HepG2 (cell line): ENCODE data around the gene KLF13. TPM values are rescaled to one million over a fixed set of nuclear protein-coding genes. Genes with fewer than 3 reads are reported as not detected.

ENCODE experiments used
- E2F2 ChIP-seq: sonication (generic); formaldehyde crosslinking; IDR thresholded peaks from 2 replicates; pipeline ENCODE4 v1.4.0; 2020; ENCODE audit warnings: missing genetic modification reagents, borderline replicate concordance
- GABPA ChIP-seq, 2 experiments: IDR thresholded peaks; 2 replicates each; pipeline ENCODE4 v1.6.1; 2011 to 2016; ENCODE audit warnings: low read depth in 2 of 2, low read length in 1 of 2, missing biosample characterization in 1 of 2, missing genetic modification characterization in 1 of 2
- HNF4A ChIP-seq: sonication (generic); formaldehyde crosslinking; IDR thresholded peaks from 2 replicates; pipeline ENCODE4 v1.4.0; 2020; ENCODE audit warnings: missing genetic modification reagents
- KAT7 ChIP-seq: IDR thresholded peaks from 2 replicates; pipeline ENCODE4 v1.6.1; 2018; ENCODE audit warnings: borderline replicate concordance, missing compliant biosample characterization
- NFYC ChIP-seq: IDR thresholded peaks from 2 replicates; pipeline ENCODE4 v1.6.1; 2016; ENCODE audit warnings: missing genetic modification reagents, missing compliant biosample characterization
- SRSF9 ChIP-seq: fragments of 200-400 bp; formaldehyde crosslinking; IDR thresholded peaks from 2 replicates; pipeline ENCODE4 v1.6.1; 2018; ENCODE audit warnings: borderline replicate concordance, mild to moderate bottlenecking, low read depth, low read length; ENCODE audit not compliant: insufficient read depth, poor library complexity, severe bottlenecking
- TFDP2 ChIP-seq: sonication (generic); formaldehyde crosslinking; IDR thresholded peaks from 2 replicates; pipeline ENCODE4 v1.4.0; 2020; ENCODE audit warnings: missing genetic modification reagents
- ZBED4 ChIP-seq: sonication (generic); formaldehyde crosslinking; IDR thresholded peaks from 2 replicates; pipeline ENCODE4 v1.4.0; 2020; ENCODE audit warnings: missing genetic modification reagents, borderline replicate concordance
- ZFP36 ChIP-seq: fragments of 150-350 bp; IDR thresholded peaks from 2 replicates; pipeline ENCODE4 v1.6.1; 2018; ENCODE audit warnings: borderline replicate concordance, low read length, low read depth; ENCODE audit not compliant: partially characterized antibody
- ZFP36L1 ChIP-seq: sonication (generic); formaldehyde crosslinking; IDR thresholded peaks from 2 replicates; pipeline ENCODE4 v1.8.0; 2022; ENCODE audit warnings: mild to moderate bottlenecking, missing genetic modification reagents, moderate library complexity
- ZFX ChIP-seq: sonication (generic); formaldehyde crosslinking; IDR thresholded peaks from 2 replicates; pipeline ENCODE4 v1.4.0; 2020; ENCODE audit warnings: mild to moderate bottlenecking, low read depth, missing genetic modification reagents, moderate library complexity
- ZGPAT ChIP-seq: IDR thresholded peaks from 2 replicates; pipeline ENCODE4 v1.6.1; 2016; ENCODE audit warnings: mild to moderate bottlenecking
- ZNF160 ChIP-seq: sonication (generic); formaldehyde crosslinking; IDR thresholded peaks from 2 replicates; pipeline ENCODE4 v1.8.0; 2022; ENCODE audit warnings: mild to moderate bottlenecking, inconsistent platforms, missing genetic modification reagents
- ZNF431 ChIP-seq: sonication (generic); formaldehyde crosslinking; IDR thresholded peaks from 2 replicates; pipeline ENCODE4 v1.9.0; 2022; ENCODE audit warnings: missing genetic modification reagents, low read depth, mild to moderate bottlenecking, borderline replicate concordance
- ZNF441 ChIP-seq: sonication (generic); formaldehyde crosslinking; IDR thresholded peaks from 2 replicates; pipeline ENCODE4 v1.7.0; 2021; ENCODE audit warnings: missing genetic modification reagents, borderline replicate concordance
- ZNF503 ChIP-seq: sonication (generic); formaldehyde crosslinking; IDR thresholded peaks from 2 replicates; pipeline ENCODE4 v1.4.0; 2020; ENCODE audit warnings: missing genetic modification reagents
- ZNF570 ChIP-seq: sonication (generic); formaldehyde crosslinking; IDR thresholded peaks from 2 replicates; pipeline ENCODE4 v1.4.0; 2020; ENCODE audit warnings: mild to moderate bottlenecking, missing genetic modification reagents, borderline replicate concordance
- ZNF589 ChIP-seq: sonication (generic); formaldehyde crosslinking; conservative IDR thresholded peaks from 2 replicates; pipeline ENCODE4 v1.8.0; 2022; ENCODE audit warnings: mild to moderate bottlenecking, moderate library complexity, missing genetic modification reagents
- polyA plus RNA-seq, 8 experiments: library from polyadenylated mRNA; depleted of rRNA in 3 of 8; stranded (reverse) in 7 of 8; unstranded in 1 of 8; fragments of >200 nt; fragmentation: Illumina TruSeq in 4 of 8; extraction: Trizol in 4 of 8; gene quantifications; 2 replicates each; pipeline versions ENCODE4 v1.2.1 to v1.2.3, GENCODE V29; 2011 to 2016; ENCODE audit warnings: low read depth in 4 of 8, missing spikeins in 1 of 8, mixed read lengths in 1 of 8; ENCODE audit not compliant: insufficient read depth in 1 of 8
- total RNA-seq, 5 experiments: library from RNA; depleted of rRNA; stranded (reverse); fragments of >200 nt; fragmentation: Illumina TruSeq; extraction: Trizol; gene quantifications; 2 replicates each; pipeline ENCODE4 v1.2.3, GENCODE V29; 2016; ENCODE audit warnings: low read depth in 1 of 5

Gene KLF13
- total and polyA plus RNA-seq, 2 of the 13 experiments (the other 11 are each of a cell fraction or from before 2014, with no cell fraction given) = 16.8 to 25.1 TPM

GRCh38 chr15:31326156-31326874 is at the start of gene KLF13 (continued):
- TF ChIP-seq ZNF570 (CRISPR knock-in tag) (no peak), GABPA (IDR thresholded peaks at IDR 0.05; ENCODE audit: low read depth, low read length) (no peak), GABPA (CRISPR knock-in tag; IDR thresholded peaks at IDR 0.05; ENCODE audit: low read depth) (0 out of 2 replicates have a peak, but pooled peaks have one; percentile 14), SRSF9 (no peak), ZNF431 (CRISPR knock-in tag) (no peak), HNF4A (CRISPR knock-in tag) (no peak), ZNF441 (CRISPR knock-in tag) (peak; percentile 36; the same call in 1 of the 2 replicates), KAT7 (CRISPR knock-in tag) (no peak), ZNF503 (0 out of 2 replicates have a peak, but pooled peaks have one; percentile 30), NFYC (CRISPR knock-in tag) (peak; percentile 81), TFDP2 (peak; percentile 64), ZFP36L1 (CRISPR knock-in tag) (peak; percentile 73; the same call in 1 of the 2 replicates), ZBED4 (no peak), ZGPAT (peak; percentile 63; the same call in 1 of the 2 replicates), E2F2 (no peak), ZFX (CRISPR knock-in tag) (no peak; the same call in none of the 2 replicates), ZNF160 (CRISPR knock-in tag) (peak; percentile 37; the same call in 1 of the 2 replicates), ZFP36 (no peak), ZNF589 (CRISPR knock-in tag) (0 out of 2 replicates have a peak, but pooled peaks have one; percentile 32)
